NCI-H2196 (cell line): ENCODE data around the gene SIRPB2.
"Not testable (repeated sequence)": the region's sequence is repeated elsewhere in the genome, so short reads cannot be mapped to it uniquely, and the experiment has no call there.

Experiments used
- DNase-seq: peaks from one replicate; lab custom pipeline; 2025; ENCODE audit not compliant: unreplicated experiment; lab: John Stamatoyannopoulos, UW

The SIRPB2 gene

DNA sequence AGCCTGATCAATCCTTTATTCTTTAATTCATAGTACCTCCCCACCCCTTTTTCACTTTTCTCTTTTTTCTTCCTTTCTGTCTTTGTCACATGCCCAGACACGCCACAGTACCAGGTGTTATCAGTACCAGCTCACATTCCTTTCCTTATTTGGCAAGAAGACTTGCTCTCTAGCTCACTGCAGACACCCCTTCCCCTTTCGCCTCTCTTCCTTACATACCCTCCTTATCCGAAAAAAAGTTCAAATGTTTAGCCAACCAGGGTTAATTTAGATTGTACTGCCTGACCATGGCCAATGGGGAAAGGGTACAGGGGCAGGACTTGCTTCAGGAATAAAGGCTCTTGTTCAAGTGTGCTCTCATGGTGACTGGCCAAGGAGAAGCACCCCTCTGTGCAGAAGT lies 9.3 kb upstream of the SIRPB2 start:
- DNase-seq, result no peak

DNA sequence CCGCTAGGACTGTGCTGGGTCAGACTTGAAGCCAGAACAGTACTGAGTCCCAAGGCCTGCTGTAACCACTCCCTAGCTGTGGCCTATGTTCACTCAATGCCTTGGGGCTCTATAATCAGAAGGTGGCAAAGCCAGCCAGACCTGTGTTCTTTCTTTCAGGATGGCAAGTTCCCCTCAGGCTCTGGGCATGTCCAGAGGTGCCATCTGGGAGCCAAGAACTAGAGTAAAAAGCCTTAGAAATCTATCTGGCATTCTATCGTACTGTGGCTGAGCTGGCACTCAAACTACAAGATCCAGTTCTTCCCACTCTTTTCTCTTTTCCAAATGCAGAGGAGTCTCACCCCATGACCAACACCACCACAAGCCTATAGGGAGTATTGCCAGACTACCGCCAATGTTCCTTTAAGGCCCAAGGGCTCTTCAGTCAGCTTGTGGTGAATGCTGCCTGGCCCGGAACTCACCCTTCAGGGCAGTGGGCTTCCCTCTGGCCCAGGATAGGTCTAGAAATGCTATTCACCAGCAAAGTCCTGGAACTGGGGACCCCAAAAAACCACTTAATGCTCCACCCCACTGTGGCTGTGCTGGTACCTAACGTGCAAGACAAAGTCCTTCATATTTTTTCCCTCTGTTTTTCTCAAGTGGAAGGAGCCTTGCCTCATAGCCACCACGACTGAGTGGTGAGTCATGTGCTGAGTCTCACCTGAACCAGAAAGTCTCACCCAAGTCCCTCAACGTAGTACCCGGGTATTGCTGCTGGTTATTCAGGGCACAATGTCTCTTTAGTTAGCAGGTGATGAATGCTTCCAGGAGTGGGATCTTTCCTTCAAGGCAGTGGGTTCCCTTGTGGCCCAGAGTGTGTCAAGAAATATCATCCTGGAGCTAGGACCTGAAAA lies 8.6 kb upstream of the SIRPB2 start:
- no peak for DNase-seq

- DNase-seq, result not testable (repeated sequence)
Observed at GRCh38 chr20:1497371-1497770, 6.2 kb upstream of the SIRPB2 start.

DNA sequence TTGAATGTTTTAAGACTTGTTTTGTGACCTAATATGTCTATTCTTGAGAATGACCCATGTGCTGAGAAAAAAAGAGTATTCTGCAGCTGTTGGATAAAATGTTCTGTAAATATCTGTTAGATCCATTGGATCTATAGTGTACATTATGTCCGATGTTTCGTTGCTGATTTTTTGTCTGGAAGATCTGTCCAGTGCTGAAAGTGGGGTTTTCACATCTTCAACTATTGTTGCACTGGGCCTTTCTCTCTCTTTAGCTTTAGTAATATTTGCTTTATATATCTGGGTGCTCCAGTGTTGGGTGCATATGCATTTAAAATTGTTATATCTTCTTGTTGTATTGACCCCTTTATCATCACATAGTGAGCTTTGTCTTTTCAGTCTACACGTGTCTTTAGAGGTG lies 5.7 kb upstream of the SIRPB2 start:
- DNase-seq, result no peak

DNA sequence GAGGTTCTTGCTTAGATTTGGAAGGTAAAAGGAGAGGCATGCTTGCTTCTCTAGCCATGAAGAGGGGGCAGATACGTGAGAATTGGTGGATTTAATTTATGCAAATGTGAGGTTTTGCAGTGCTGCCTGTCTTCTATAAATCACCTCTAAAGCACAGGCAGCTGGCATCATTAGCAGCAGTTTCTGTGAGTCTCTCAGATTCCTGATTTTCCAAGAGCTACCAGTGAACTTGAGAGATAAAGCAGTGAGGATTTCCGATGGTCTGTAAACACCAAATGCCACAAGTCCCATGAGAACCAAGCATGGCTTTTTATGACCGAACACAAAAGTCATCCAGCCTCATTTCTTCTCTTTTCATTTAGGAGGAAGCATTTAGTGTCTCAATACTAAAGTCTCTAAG lies 3.2 kb upstream of the SIRPB2 start:
- no peak for DNase-seq

- DNase-seq, result no peak
Observed at GRCh38 chr20:1493536-1493935, 2.3 kb upstream of the SIRPB2 start.

GRCh38 chr20:1491860-1492642 lies 831 bp upstream of the SIRPB2 start:
- no peak for DNase-seq

DNA sequence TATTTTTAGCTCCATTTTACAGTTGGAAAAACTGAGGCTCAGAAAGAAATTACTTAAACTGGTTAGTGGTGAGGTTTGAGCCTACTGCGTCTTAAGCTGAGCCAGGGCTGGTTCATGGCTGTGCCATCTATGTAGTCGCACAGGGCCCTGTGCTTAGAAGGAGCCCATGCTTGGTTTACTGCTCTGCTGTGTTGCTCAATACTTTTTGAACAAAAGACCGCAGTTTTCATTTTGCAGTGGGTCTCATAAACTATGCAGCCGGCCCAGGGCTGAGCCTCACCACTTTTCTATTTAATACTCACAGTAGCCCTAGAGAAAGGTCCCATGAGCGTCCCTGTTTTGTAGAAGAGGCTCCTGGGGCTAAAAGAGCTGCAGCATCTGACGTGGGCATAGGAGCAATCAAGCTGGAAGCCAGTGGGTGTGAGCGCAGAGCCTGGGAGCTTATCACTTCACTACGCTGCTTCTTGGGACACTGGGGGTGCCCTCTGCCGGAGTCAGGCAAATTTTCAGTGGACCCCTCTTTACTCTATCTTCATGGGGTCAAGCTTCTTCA lies 501 bp downstream of the SIRPB2 start:
- DNase-seq, result no peak

DNA sequence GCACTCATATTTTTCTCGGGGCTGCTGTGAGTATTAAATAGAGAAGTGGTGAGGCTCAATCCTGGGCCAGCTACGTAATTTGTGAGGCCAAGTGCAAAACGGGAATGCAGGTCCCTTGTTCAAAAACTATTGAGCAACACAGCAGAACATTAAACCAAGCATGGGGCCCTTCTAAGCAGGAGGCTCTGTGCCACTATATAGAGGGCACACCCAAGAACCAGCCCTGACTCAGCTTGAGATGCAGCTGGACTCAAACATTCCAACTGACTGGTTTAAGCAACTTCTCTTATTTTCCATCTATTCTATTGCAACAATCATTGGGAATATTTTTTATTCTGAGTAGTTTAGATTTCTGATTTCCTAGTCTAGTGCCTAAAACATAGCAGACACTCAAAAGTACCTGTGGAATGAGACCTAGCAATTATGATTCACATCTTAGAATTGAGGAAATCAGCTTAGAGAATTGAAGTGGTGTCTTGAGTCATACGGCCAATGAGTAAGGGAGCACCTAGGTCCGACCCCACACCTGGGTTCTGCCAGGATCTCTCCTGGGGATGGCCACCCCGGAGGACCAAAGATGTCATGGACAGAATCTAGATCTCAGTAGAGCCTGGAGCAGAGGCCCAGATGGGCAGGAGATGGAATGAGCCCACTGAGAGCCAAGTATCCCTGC lies 1.3 kb downstream of the SIRPB2 start:
- DNase-seq, result no peak

DNA sequence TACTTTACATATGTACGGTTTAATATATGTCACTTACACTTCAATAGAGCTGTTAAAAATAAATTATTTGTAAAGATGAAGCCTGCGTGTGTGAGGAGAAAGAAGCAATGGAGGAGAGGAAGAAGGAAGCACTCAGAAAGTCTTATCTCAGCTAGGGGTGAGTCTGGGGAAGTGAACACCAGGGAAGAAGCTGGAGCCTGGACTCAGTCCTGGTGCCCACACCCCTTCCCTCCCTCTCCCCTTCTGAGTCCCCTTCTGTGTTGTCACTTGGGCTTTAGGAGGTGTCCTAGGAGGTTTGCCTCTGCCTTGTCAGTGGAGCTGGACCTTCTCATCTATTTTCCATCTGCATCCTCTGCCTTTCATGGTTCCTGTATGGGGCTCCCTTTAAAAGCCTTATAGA lies 1.9 kb downstream of the SIRPB2 start:
- DNase-seq, result no peak

DNA sequence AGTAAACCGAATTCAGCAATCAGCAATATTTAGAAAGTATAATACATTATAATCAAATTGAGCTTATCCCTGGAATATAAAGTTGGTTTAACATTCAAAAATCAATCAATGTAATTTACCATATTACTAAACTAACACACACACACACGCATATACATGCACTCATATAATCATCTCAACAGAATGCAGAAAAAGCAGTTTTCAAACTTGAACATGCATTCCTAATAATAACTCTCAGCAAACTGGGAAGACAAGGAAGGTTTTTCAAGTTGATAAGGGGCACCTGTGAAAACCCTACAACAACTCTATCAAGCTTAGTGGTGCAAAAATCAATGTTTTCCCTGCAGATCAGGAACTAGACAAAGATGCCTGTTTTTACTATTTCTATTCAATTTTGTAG lies 4.7 kb downstream of the SIRPB2 start:
- no peak for DNase-seq

- DNase-seq, result no peak
Observed at GRCh38 chr20:1484438-1485116, 6.6 kb downstream of the SIRPB2 start.

GRCh38 chr20:1479831-1480595 lies 11.2 kb downstream of the SIRPB2 start:
- no peak for DNase-seq

GRCh38 chr20:1478566-1478965 lies 12.7 kb downstream of the SIRPB2 start:
- DNase-seq, result no peak

- DNase-seq, result no peak
Observed at GRCh38 chr20:1477896-1478490, 13.2 kb downstream of the SIRPB2 start.

- no peak for DNase-seq
Observed at GRCh38 chr20:1474817-1475603, 16.2 kb downstream of the SIRPB2 start.

GRCh38 chr20:1474325-1474724 lies 16.9 kb downstream of the SIRPB2 start:
- no peak for DNase-seq

DNA sequence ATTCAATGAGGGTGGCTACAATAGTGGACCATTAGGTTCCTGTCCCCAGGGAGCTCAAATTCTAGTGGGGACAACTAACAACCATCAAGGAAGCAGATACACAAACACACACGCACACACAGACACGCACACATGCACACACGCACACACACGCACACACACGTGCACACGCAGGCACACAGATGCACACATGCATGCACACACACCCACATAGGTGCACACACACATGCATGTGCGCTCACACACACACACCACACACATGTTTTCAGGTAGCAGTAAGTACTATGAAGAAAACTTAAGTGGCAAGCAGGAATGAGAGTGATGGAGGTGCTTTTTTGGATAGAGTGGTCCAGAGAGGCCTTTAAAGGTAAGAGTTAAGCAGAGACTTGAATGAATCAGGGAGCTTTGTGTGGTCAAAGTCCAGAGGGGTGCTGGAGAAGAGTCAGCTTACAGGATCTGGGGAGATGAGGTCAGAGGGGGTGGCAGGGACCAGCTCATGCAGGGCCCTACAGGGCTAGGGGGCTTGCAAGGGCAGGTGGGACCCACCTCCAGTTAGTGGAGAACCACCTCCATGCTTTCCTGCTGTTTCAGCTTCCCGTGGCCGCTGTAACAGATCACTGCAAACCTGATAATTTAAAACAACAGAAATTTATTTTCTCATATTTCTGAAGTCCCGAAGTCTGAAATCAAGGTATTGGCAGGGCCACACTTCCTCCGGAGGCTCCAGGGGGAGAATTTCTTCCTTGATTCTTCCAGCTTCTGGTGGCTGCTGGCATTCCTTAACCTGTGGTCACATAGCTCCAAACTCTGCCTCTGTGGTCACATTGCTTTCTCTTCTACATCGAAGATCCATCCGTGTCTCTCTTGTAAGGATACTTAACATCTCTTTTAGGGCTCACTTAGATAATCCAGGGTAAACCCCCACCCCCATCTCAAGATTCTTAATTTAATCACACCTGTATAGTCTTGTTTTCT lies 17.7 kb downstream of the SIRPB2 start:
- DNase-seq, result no peak
